ENCODE measurements around the gene ADAMTS2. TPM values are rescaled to one million over a fixed set of nuclear protein-coding genes. Genes with fewer than 3 reads are reported as not detected.

Gene ADAMTS2
- total and polyA plus RNA-seq, 2 experiments from 2014 or later, result 1.6 to 8.1 TPM

DNA sequence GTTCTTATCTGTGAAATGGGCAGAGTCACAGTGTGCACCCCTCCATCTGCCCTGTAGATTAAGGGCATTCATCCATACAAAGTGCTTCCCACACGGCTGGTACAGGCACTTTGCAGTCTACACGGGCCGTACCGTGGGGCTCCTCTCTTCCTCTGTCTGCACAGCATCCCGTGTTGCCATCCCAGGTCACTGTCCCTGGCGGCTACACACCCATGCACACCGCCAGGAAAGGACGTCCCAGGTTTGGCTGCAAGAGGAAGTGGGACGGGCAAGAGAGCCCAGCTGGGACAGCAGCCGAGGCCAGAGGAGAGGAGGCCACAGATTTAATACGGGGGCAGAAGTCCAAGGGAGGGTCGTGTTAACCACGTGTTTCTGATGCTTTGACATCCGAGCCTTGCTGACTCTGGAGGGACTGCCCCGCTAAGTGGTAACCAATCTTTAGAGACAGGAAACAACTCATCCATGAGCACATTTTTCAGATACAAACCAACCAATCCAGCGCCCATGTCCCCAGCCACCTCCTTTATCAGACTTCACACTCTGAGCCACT lies 165.1 kb downstream of the ADAMTS2 start:
- Histone ChIP-seq H4K20me1 (replicated peaks; ENCODE audit: insufficient read depth) (no peaks in the 10 kb centered on the region), H3K27me3 (ENCODE audit: insufficient read depth) (no peaks in the 10 kb centered on the region), H3K4me1 (ENCODE audit: insufficient read depth) (no peaks in the 10 kb centered on the region), H3K36me3 (ENCODE audit: insufficient read depth) (no peaks in the 10 kb centered on the region), H3K79me2 (replicated peaks; ENCODE audit: insufficient read depth) (no peaks in the 10 kb centered on the region), H3K27ac (ENCODE audit: low read depth) (no peak overlapping the region), H3F3A (replicated peaks; ENCODE audit: low read depth) (no peaks in the 10 kb centered on the region), H2AFZ (no peak overlapping the region), H3K9me2 (ENCODE audit: insufficient read depth) (no peaks in the 10 kb centered on the region), H3K4me2 (no peak overlapping the region), H3K4me3 (no peak overlapping the region)
- no peaks in the 10 kb centered on the region; the same call in 2 of the 3 replicates for H3K9me3 Mint-ChIP-seq
- H3K4me3 Mint-ChIP-seq, result no peak overlapping the region
- TF ChIP-seq STAT1 (IDR thresholded peaks at IDR 0.05; ENCODE audit: unreplicated experiment), result no peak
- TF ChIP-seq POLR2AphosphoS5 (IDR thresholded peaks at IDR 0.05; ENCODE audit: low read depth), result no peak
- TF ChIP-seq EZH2phosphoT487 (IDR thresholded peaks at IDR 0.05; ENCODE audit: unreplicated experiment), result no peak
- no peak for TF ChIP-seq JUNB (IDR thresholded peaks at IDR 0.05; ENCODE audit: unreplicated experiment)
- TF ChIP-seq EZH2 (IDR thresholded peaks at IDR 0.05; ENCODE audit: low read depth, unreplicated experiment), result no peak
- TF ChIP-seq, protein P1, sequence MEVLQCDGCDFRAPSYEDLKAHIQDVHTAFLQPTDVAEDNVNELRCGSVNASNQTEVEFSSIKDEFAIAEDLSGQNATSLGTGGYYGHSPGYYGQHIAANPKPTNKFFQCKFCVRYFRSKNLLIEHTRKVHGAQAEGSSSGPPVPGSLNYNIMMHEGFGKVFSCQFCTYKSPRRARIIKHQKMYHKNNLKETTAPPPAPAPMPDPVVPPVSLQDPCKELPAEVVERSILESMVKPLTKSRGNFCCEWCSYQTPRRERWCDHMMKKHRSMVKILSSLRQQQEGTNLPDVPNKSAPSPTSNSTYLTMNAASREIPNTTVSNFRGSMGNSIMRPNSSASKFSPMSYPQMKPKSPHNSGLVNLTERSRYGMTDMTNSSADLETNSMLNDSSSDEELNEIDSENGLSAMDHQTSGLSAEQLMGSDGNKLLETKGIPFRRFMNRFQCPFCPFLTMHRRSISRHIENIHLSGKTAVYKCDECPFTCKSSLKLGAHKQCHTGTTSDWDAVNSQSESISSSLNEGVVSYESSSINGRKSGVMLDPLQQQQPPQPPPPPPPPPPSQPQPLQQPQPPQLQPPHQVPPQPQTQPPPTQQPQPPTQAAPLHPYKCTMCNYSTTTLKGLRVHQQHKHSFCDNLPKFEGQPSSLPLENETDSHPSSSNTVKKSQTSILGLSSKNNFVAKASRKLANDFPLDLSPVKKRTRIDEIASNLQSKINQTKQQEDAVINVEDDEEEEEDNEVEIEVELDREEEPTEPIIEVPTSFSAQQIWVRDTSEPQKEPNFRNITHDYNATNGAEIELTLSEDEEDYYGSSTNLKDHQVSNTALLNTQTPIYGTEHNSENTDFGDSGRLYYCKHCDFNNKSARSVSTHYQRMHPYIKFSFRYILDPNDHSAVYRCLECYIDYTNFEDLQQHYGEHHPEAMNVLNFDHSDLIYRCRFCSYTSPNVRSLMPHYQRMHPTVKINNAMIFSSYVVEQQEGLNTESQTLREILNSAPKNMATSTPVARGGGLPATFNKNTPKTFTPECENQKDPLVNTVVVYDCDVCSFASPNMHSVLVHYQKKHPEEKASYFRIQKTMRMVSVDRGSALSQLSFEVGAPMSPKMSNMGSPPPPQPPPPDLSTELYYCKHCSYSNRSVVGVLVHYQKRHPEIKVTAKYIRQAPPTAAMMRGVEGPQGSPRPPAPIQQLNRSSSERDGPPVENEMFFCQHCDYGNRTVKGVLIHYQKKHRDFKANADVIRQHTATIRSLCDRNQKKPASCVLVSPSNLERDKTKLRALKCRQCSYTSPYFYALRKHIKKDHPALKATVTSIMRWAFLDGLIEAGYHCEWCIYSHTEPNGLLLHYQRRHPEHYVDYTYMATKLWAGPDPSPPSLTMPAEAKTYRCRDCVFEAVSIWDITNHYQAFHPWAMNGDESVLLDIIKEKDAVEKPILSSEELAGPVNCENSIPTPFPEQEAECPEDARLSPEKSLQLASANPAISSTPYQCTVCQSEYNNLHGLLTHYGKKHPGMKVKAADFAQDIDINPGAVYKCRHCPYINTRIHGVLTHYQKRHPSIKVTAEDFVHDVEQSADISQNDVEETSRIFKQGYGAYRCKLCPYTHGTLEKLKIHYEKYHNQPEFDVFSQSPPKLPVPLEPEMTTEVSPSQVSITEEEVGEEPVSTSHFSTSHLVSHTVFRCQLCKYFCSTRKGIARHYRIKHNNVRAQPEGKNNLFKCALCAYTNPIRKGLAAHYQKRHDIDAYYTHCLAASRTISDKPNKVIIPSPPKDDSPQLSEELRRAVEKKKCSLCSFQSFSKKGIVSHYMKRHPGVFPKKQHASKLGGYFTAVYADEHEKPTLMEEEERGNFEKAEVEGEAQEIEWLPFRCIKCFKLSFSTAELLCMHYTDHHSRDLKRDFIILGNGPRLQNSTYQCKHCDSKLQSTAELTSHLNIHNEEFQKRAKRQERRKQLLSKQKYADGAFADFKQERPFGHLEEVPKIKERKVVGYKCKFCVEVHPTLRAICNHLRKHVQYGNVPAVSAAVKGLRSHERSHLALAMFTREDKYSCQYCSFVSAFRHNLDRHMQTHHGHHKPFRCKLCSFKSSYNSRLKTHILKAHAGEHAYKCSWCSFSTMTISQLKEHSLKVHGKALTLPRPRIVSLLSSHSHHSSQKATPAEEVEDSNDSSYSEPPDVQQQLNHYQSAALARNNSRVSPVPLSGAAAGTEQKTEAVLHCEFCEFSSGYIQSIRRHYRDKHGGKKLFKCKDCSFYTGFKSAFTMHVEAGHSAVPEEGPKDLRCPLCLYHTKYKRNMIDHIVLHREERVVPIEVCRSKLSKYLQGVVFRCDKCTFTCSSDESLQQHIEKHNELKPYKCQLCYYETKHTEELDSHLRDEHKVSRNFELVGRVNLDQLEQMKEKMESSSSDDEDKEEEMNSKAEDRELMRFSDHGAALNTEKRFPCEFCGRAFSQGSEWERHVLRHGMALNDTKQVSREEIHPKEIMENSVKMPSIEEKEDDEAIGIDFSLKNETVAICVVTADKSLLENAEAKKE (CRISPR knock-in tag; IDR thresholded peaks at IDR 0.05), result no peak
- TF ChIP-seq, protein P2, sequence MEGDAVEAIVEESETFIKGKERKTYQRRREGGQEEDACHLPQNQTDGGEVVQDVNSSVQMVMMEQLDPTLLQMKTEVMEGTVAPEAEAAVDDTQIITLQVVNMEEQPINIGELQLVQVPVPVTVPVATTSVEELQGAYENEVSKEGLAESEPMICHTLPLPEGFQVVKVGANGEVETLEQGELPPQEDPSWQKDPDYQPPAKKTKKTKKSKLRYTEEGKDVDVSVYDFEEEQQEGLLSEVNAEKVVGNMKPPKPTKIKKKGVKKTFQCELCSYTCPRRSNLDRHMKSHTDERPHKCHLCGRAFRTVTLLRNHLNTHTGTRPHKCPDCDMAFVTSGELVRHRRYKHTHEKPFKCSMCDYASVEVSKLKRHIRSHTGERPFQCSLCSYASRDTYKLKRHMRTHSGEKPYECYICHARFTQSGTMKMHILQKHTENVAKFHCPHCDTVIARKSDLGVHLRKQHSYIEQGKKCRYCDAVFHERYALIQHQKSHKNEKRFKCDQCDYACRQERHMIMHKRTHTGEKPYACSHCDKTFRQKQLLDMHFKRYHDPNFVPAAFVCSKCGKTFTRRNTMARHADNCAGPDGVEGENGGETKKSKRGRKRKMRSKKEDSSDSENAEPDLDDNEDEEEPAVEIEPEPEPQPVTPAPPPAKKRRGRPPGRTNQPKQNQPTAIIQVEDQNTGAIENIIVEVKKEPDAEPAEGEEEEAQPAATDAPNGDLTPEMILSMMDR (conservative IDR thresholded peaks at IDR 0.05; ENCODE audit: low read depth in 2 of 2), result no peak
- no peak for TF ChIP-seq CREB1 (CRISPR knock-in tag; IDR thresholded peaks at IDR 0.05; ENCODE audit: low read depth)
- TF ChIP-seq, protein P3, sequence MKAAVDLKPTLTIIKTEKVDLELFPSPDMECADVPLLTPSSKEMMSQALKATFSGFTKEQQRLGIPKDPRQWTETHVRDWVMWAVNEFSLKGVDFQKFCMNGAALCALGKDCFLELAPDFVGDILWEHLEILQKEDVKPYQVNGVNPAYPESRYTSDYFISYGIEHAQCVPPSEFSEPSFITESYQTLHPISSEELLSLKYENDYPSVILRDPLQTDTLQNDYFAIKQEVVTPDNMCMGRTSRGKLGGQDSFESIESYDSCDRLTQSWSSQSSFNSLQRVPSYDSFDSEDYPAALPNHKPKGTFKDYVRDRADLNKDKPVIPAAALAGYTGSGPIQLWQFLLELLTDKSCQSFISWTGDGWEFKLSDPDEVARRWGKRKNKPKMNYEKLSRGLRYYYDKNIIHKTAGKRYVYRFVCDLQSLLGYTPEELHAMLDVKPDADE (IDR thresholded peaks at IDR 0.05), result no peak
- no peak for TF ChIP-seq NANOG (IDR thresholded peaks at IDR 0.05; ENCODE audit: borderline replicate concordance)
- TF ChIP-seq ZNF114 (CRISPR knock-in tag; IDR thresholded peaks at IDR 0.05), result no peak
- no peak for TF ChIP-seq ZNF331 (CRISPR knock-in tag; IDR thresholded peaks at IDR 0.05; ENCODE audit: low read depth)
- TF ChIP-seq, protein P4, sequence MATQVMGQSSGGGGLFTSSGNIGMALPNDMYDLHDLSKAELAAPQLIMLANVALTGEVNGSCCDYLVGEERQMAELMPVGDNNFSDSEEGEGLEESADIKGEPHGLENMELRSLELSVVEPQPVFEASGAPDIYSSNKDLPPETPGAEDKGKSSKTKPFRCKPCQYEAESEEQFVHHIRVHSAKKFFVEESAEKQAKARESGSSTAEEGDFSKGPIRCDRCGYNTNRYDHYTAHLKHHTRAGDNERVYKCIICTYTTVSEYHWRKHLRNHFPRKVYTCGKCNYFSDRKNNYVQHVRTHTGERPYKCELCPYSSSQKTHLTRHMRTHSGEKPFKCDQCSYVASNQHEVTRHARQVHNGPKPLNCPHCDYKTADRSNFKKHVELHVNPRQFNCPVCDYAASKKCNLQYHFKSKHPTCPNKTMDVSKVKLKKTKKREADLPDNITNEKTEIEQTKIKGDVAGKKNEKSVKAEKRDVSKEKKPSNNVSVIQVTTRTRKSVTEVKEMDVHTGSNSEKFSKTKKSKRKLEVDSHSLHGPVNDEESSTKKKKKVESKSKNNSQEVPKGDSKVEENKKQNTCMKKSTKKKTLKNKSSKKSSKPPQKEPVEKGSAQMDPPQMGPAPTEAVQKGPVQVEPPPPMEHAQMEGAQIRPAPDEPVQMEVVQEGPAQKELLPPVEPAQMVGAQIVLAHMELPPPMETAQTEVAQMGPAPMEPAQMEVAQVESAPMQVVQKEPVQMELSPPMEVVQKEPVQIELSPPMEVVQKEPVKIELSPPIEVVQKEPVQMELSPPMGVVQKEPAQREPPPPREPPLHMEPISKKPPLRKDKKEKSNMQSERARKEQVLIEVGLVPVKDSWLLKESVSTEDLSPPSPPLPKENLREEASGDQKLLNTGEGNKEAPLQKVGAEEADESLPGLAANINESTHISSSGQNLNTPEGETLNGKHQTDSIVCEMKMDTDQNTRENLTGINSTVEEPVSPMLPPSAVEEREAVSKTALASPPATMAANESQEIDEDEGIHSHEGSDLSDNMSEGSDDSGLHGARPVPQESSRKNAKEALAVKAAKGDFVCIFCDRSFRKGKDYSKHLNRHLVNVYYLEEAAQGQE (IDR thresholded peaks at IDR 0.05; ENCODE audit: unreplicated experiment), result no peak
- H3K36me3 Mint-ChIP-seq (ENCODE audit: low read depth), result no peaks in the 10 kb centered on the region; the same call in 2 of the 3 replicates
- ATAC-seq (no peak), DNase-seq (ENCODE audit: low spot score) (no peak)
- H3K27me3 Mint-ChIP-seq (ENCODE audit: insufficient read depth, low read depth, poor library complexity), result peaks cover 11% of the 10 kb centered on the region
- no peak overlapping the region for H3K27ac Mint-ChIP-seq
- peaks cover 17% of the 10 kb centered on the region for H3K4me1 Mint-ChIP-seq

All from GM23338 (cell line).